ENCODE data around the gene TMEM168. TPM values are rescaled to one million over a fixed set of nuclear protein-coding genes. Genes with fewer than 3 reads are reported as not detected.
"Not testable (repeated sequence)": the region's sequence is repeated elsewhere in the genome, so short reads cannot be mapped to it uniquely, and the experiment has no call there.

Gene TMEM168, protein sequence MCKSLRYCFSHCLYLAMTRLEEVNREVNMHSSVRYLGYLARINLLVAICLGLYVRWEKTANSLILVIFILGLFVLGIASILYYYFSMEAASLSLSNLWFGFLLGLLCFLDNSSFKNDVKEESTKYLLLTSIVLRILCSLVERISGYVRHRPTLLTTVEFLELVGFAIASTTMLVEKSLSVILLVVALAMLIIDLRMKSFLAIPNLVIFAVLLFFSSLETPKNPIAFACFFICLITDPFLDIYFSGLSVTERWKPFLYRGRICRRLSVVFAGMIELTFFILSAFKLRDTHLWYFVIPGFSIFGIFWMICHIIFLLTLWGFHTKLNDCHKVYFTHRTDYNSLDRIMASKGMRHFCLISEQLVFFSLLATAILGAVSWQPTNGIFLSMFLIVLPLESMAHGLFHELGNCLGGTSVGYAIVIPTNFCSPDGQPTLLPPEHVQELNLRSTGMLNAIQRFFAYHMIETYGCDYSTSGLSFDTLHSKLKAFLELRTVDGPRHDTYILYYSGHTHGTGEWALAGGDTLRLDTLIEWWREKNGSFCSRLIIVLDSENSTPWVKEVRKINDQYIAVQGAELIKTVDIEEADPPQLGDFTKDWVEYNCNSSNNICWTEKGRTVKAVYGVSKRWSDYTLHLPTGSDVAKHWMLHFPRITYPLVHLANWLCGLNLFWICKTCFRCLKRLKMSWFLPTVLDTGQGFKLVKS
- total RNA-seq = 26.3 TPM
- long read RNA-seq, full-length matches to known transcripts = 47 of 70 reads
- long read RNA-seq, partial matches to known transcripts = 2 of 70 reads
- long read RNA-seq, other reads (novel, unspliced or antisense) = 21 of 70 reads

DNA sequence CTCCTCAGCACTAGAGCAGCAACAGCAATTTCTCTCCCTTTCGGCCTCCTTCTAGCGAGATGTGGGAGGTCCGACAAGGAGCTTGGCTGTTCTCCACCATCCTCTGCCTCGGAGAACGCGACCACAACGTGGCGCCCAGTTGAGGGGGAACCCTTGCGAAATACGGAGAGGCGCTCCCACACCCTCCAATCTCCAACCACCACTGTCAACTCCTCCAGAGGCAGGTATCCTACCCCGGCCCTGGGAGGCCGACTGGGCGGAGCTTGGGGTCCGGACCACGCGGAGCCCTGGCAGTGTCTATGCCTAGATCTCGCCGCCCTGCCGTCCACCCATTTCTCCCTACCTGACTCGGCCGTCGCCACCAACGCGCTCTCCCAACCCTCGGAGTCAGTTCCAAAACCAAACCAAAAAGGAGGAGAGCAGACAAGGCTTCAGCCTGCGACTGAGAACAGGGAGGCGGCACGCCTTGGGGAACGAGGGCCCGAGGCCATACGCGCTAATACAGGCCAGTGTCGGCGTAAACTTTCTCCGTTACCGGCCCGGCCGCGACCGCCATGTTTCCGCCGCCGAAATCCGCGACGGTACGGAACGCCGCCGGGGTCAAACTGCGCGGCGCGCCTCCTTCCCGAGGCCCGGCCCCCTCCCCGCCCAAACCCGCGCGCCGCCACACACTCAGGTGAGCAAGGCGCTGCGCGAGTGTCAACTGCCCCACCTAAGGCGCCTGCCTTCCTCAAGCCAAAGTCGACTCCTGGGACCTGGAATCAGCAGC lies at the start of gene TMEM168:
Gene TMEM168 (minus strand): TSS at position 577 of the 769 bp plus-strand sequence. CDS start 5,568 bp downstream, outside the sequence.
- Histone ChIP-seq H3K36me3 (no peaks in the 10 kb centered on the region), H3K4me1 (peaks cover 13% of the 10 kb centered on the region), H3K9me3 (no peaks in the 10 kb centered on the region), H3K27ac (peak within 1 kb of the TSS; percentile 94), H3K4me3 (peak within 1 kb of the TSS; percentile 76), H3K27me3 (no peaks in the 10 kb centered on the region)
- ATAC-seq (peak; percentile 97), DNase-seq (peak; percentile 94)
- TF ChIP-seq, protein P1, sequence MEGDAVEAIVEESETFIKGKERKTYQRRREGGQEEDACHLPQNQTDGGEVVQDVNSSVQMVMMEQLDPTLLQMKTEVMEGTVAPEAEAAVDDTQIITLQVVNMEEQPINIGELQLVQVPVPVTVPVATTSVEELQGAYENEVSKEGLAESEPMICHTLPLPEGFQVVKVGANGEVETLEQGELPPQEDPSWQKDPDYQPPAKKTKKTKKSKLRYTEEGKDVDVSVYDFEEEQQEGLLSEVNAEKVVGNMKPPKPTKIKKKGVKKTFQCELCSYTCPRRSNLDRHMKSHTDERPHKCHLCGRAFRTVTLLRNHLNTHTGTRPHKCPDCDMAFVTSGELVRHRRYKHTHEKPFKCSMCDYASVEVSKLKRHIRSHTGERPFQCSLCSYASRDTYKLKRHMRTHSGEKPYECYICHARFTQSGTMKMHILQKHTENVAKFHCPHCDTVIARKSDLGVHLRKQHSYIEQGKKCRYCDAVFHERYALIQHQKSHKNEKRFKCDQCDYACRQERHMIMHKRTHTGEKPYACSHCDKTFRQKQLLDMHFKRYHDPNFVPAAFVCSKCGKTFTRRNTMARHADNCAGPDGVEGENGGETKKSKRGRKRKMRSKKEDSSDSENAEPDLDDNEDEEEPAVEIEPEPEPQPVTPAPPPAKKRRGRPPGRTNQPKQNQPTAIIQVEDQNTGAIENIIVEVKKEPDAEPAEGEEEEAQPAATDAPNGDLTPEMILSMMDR (IDR thresholded peaks at IDR 0.05) = no peak
- intact Hi-C loops (cut with DNase I) = no loop called here

DNA sequence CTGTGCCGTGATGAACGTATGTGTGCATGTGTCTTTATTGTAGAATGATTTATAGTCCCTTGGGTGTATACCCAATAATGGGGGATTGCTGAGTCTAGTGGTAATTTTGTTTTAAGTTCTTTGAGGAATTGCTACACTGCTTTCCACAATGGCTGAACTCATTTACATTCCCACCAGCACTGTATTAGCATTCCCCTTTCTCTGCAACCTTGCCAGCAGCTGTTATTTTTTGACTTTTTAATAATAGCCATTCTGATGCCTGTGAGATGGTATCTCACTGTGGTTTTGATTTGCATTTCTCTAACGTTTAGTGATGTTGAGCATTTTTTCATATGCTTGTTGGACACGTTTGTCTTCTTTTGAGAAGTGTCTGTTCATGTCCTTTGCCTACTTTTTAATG lies 45.7 kb upstream of the TMEM168 start:
- DNase-seq; H3K9me3 ChIP-seq; intact Hi-C loops (cut with DNase I); H3K4me3 ChIP-seq; ATAC-seq; H3K36me3 ChIP-seq; H3K27ac ChIP-seq; H3K27me3 ChIP-seq; H3K4me1 ChIP-seq: not testable (repeated sequence)

DNA sequence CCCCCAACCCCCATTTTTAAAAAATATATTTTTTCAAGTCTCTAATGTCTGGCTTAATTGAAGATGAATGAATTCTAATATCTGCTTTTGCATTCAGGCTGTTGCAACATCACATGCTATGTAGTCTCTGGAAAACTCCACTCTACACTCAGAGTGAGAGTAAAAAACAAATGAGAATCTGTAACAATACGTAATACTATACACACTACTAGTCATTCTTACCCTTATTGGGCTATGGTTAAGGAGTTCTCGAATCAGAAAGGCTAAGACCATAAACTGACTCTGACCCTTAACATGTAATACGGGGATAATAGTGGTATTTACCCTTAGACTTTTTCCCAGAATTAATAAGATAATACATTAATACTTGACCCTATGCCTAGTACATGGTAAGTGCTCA lies 42.9 kb upstream of the TMEM168 start:
- DNase-seq (no peak), ATAC-seq (no peak)
- Histone ChIP-seq H3K27me3 (no peaks in the 10 kb centered on the region), H3K4me1 (no peaks in the 10 kb centered on the region), H3K4me3 (no peak overlapping the region), H3K9me3 (no peaks in the 10 kb centered on the region), H3K36me3 (peaks cover 12% of the 10 kb centered on the region), H3K27ac (no peak overlapping the region)
- TF ChIP-seq, protein P1 (IDR thresholded peaks at IDR 0.05) = no peak
- intact Hi-C loops (cut with DNase I) = no loop called here

DNA sequence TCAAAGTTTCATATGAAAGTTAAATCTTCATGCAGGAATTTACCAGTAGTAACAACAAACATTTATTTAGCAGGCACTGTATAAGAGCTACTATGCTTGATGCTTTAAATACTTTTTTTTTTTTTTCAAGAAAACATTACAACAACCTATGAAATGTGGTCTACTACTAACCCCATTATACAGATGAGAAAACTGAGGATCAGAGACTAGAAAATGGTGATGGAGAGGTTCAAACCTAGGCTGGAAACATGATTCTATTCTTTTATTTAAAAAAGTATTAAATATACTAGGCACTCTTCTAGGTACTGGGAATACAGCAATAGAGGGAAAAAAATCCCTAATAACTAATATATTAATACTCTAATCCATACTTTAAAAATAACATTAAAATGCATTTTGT lies 40.6 kb upstream of the TMEM168 start:
- intact Hi-C loops (cut with DNase I) = no loop called here
- Histone ChIP-seq H3K27me3 (no peaks in the 10 kb centered on the region), H3K36me3 (peaks cover 12% of the 10 kb centered on the region), H3K9me3 (no peaks in the 10 kb centered on the region), H3K4me1 (no peaks in the 10 kb centered on the region), H3K27ac (no peak overlapping the region), H3K4me3 (no peak overlapping the region)
- TF ChIP-seq, protein P1 (IDR thresholded peaks at IDR 0.05) = no peak
- no peak for DNase-seq
- no peak for ATAC-seq

DNA sequence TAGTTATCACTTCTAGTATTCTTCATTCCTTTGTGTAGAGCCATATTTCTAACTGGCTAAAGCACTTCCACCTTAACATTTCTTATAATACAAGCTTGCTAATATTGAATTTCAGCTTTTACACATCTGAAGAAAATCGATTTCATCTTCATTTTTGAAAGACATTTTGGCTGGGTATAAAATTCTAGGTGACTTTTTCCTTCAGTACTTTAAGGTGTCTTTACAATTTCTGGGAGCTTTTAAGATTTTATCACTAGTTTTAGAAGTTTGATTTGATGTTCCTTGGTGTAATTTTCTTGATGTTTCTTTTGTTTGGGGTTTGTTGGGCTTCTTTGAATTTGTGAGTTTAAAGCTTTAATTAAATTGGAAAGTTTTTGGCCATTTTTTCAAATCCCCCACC lies 38.5 kb upstream of the TMEM168 start:
- ATAC-seq = no peak
- intact Hi-C loops (cut with DNase I) = no loop called here
- H3K36me3 ChIP-seq = peaks cover 12% of the 10 kb centered on the region
- H3K27ac ChIP-seq = no peak overlapping the region
- no peak overlapping the region for H3K4me3 ChIP-seq
- no peaks in the 10 kb centered on the region for H3K4me1 ChIP-seq
- no peaks in the 10 kb centered on the region for H3K9me3 ChIP-seq
- TF ChIP-seq, protein P1 (IDR thresholded peaks at IDR 0.05) = no peak
- no peak for DNase-seq
- no peaks in the 10 kb centered on the region for H3K27me3 ChIP-seq

All from upper lobe of right lung (tissue), 1 donor.